Peyer's patch (tissue), 4 donors: ENCODE data around the gene RAB35.

Experiments used
- CTCF ChIP-seq, 6 experiments: fragments of 450-650 bp in 4 of 6; fragments of 200-600 bp in 2 of 6; sonication (generic) in 1 of 6; IDR thresholded peaks; one replicate each; pipeline ENCODE4 v1.5.1; 2017 to 2019; ENCODE audit warnings: antibody characterized with exemption in 6 of 6, mild to moderate bottlenecking in 3 of 6, moderate library complexity in 1 of 6
- POLR2A ChIP-seq, 2 donors: fragments of 450-650 bp; IDR thresholded peaks; one replicate each; pipeline ENCODE4 v1.5.1; 2017; ENCODE audit warnings: antibody characterized with exemption in 2 of 2, mild to moderate bottlenecking in 2 of 2, moderate library complexity in 2 of 2

DNA sequence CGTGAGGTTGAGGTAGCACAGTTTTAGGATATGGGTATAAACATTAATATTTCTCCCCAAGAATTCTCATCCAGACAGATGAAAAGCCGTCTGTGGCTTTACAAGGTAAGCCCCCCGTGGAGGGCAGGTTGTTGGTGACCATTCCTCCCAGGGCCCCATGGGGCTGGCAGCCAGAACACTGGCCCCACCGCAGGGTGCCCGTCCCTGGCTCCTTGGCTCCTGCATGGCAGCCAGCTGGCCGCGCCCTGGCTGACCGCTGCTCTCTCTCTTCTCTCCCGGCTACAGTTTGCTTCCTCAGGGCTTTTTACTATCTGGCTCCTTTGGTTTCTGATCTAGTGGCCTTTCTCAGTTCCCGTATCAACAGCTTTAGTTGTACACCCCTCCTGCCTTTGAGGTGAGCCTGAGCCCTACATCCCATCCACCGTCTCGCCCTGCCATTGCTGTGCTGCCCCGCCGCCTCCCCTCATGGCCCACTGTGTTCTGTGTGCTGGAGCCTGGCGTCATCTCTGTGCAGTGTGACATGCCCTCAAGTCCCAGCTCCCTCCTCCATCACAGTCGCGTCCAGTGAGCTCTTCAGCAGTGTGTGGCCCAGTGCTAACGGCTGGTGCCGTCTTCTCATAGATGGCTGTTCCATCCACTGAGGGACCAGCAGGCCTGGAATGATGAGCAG is 25.8 kb downstream of the RAB35 start:
- TF ChIP-seq CTCF (IDR thresholded peaks at IDR 0.05) (no peak), POLR2A (IDR thresholded peaks at IDR 0.05) (no peak)
